ENCODE measurements around the gene FOXJ1. TPM values are rescaled to one million over a fixed set of nuclear protein-coding genes. Genes with fewer than 3 reads are reported as not detected.

The FOXJ1 gene
- total RNA-seq, 1 experiment from 2014 or later = 4.0 TPM

GRCh38 chr17:76147211-76148014 lies 6.4 kb upstream of the FOXJ1 start:
- H3K79me1 ChIP-seq (ENCODE audit: insufficient read depth, low read depth, low read length, poor library complexity, severe bottlenecking) = no peaks in the 10 kb centered on the region
- no peak overlapping the region for H4K5ac ChIP-seq (ENCODE audit: insufficient read length, low read depth, low read length)
- peaks cover 4% of the 10 kb centered on the region; the same call in 1 of the 2 replicates for H3K27me3 ChIP-seq (ENCODE audit: insufficient read depth, low read length)
- H3K23ac ChIP-seq (ENCODE audit: insufficient read length, low read depth, low read length) = no peak overlapping the region
- H3K27ac ChIP-seq (ENCODE audit: insufficient read length, low read depth, low read length) = no peak overlapping the region
- H2AFZ ChIP-seq (ENCODE audit: low read length) = no peak overlapping the region
- H3K18ac ChIP-seq (ENCODE audit: insufficient read length, low read depth, low read length) = no peak overlapping the region
- Mint-ChIP-seq H3K4me1 (peaks cover 33 to 41% of the 10 kb centered on the region in 2 experiments), H3K36me3 (ENCODE audit: insufficient read depth in 1 of 3, low read depth in 3 of 3) (no peaks in the 10 kb centered on the region; a peak in 1 of 7 replicates), H3K27ac (peak overlapping the region in 1 of 3 experiments; percentile 66; a peak in 2 of 7 replicates), H3K9me3 (peaks cover 0 to under 1% of the 10 kb centered on the region in 2 experiments; a peak in 2 of 5 replicates), H3K27me3 (ENCODE audit: low read depth) (peaks cover 37% of the 10 kb centered on the region), H3K4me3 (no peak overlapping the region)
- DNase-seq = peak; percentile 39
- WGBS (ENCODE audit: extremely low coverage, insufficient read length, low lambda C conversion rate) = no CpG with 5 or more reads among the region's 13 CpGs
- no peak overlapping the region for H2BK120ac ChIP-seq (ENCODE audit: low read depth, low read length, poor library complexity, severe bottlenecking)
- H3K9ac ChIP-seq (ENCODE audit: extremely low read depth, insufficient read length, low read length) = no peak overlapping the region
- H4K20me1 ChIP-seq (ENCODE audit: control insufficient read depth, insufficient read depth, insufficient read length) = no peaks in the 10 kb centered on the region
- no peak overlapping the region for H4K91ac ChIP-seq (ENCODE audit: insufficient read length, low read depth, low read length)
- H2BK12ac ChIP-seq (ENCODE audit: insufficient read length, low read depth, low read length) = no peak overlapping the region
- no peak overlapping the region for H4K8ac ChIP-seq (replicated peaks; ENCODE audit: insufficient read length, low read depth, low read length)
- H2BK5ac ChIP-seq (ENCODE audit: insufficient read length, low read length) = no peak overlapping the region
- H3T11ph ChIP-seq (ENCODE audit: low read length) = no peak overlapping the region
- H3K4ac ChIP-seq (ENCODE audit: low read depth, low read length) = no peak overlapping the region
- H2BK15ac ChIP-seq (ENCODE audit: low read depth, low read length) = no peak overlapping the region
- H3K14ac ChIP-seq (ENCODE audit: insufficient read depth, low read length) = no peak overlapping the region
- H2AK5ac ChIP-seq (ENCODE audit: insufficient read length, low read length) = no peak overlapping the region
- peaks cover 22% of the 10 kb centered on the region for H3K4me1 ChIP-seq (ENCODE audit: insufficient read depth, low read length)
- H3K56ac ChIP-seq (ENCODE audit: insufficient read length, low read depth, low read length) = no peak overlapping the region
- TF ChIP-seq CTCF (conservative IDR thresholded peaks at IDR 0.05) = peak; percentile 66
- no peaks in the 10 kb centered on the region for H3K9me3 ChIP-seq (ENCODE audit: control insufficient read depth, low read depth, low read length)
- no peaks in the 10 kb centered on the region for H3K79me2 ChIP-seq (ENCODE audit: insufficient read depth, low read length)
- H3K23me2 ChIP-seq (ENCODE audit: insufficient read length, low read depth, low read length, poor library complexity, severe bottlenecking) = no peaks in the 10 kb centered on the region
- no peak overlapping the region for H2BK20ac ChIP-seq (ENCODE audit: low read depth, low read length, poor library complexity, severe bottlenecking)
- no peak overlapping the region for H3K4me2 ChIP-seq (ENCODE audit: insufficient read depth, insufficient read length, low read length)

All from H9 (cell line).